IMR-90 (cell line): ENCODE results near the gene ARV1. TPM values are rescaled to one million over a fixed set of nuclear protein-coding genes. Genes with fewer than 3 reads are reported as not detected.
A peak's percentile ranks its signal among the peaks of the same experiment; 100 is the strongest.

Experiments used
- ATAC-seq: fragments of 200-7000 bp; cut with Tn5 transposase; 2 replicates; pipeline ENCODE4 v1.9.1; 2020; ENCODE audit warnings: low read depth, mild to moderate bottlenecking, moderate library complexity
- BruUV-seq: library from RNA; stranded (reverse); fragments of 400-500 nt; replicated peaks from 2 replicates; lab custom pipeline; 2021; lab: Mats Ljungman, UMichigan
- CTCF ChIA-PET: fragments of 300-600 bp; formaldehyde crosslinking; extraction: SDS; loops from one replicate; lab custom pipeline; 2021; ENCODE audit warnings: antibody characterized with exemption; lab: Yijun Ruan, JAX
- POLR2A ChIA-PET: fragments of 300-600 bp; sonication (Branson Sonifier 250); formaldehyde crosslinking; loops from one replicate; lab custom pipeline; 2022; ENCODE audit warnings: antibody characterized with exemption; ENCODE audit not compliant: unreplicated experiment; lab: Charles Lee
- DNase-seq: peaks from one replicate; pipeline ENCODE4 v3.0.0; 2013
- H2AFZ ChIP-seq: replicated peaks from 2 replicates; pipeline ENCODE3; 2013; ENCODE audit warnings: low read length, mild to moderate bottlenecking; ENCODE audit not compliant: poor library complexity
- H2AK5ac ChIP-seq: 2 replicates; pipeline ENCODE4 v1.6.1; 2013; ENCODE audit warnings: low read depth, low read length, inconsistent platforms
- H2AK9ac ChIP-seq: replicated peaks from 2 replicates; pipeline ENCODE3; 2013; ENCODE audit warnings: mild to moderate bottlenecking, low read depth, low read length, moderate library complexity; ENCODE audit not compliant: poor library complexity
- H2BK120ac ChIP-seq: 2 replicates; pipeline ENCODE4 v1.6.1; 2013; ENCODE audit warnings: low read depth, low read length, inconsistent platforms
- H2BK15ac ChIP-seq: 3 replicates; pipeline ENCODE4 v1.6.1; 2013; ENCODE audit warnings: low read depth, low read length, inconsistent platforms
- H2BK20ac ChIP-seq: 2 replicates; pipeline ENCODE4 v1.6.1; 2013; ENCODE audit warnings: low read depth, mild to moderate bottlenecking, inconsistent platforms, low read length, moderate library complexity
- H2BK5ac ChIP-seq: 2 replicates; pipeline ENCODE4 v1.6.1; 2013; ENCODE audit warnings: mild to moderate bottlenecking, low read depth, low read length, inconsistent platforms; ENCODE audit not compliant: poor library complexity, severe bottlenecking
- H3K14ac ChIP-seq: replicated peaks from 2 replicates; pipeline ENCODE4 v1.6.1; 2013; ENCODE audit warnings: low read depth, low read length, inconsistent platforms
- H3K18ac ChIP-seq: 2 replicates; pipeline ENCODE4 v1.6.1; 2013; ENCODE audit warnings: low read depth, low read length, control low read depth
- H3K23ac ChIP-seq: 2 replicates; pipeline ENCODE4 v1.6.1; 2013; ENCODE audit warnings: low read depth, low read length, inconsistent platforms
- H3K27ac ChIP-seq: 2 replicates; pipeline ENCODE4 v1.5.1; 2013; ENCODE audit warnings: mild to moderate bottlenecking, control low read depth, low read length; ENCODE audit not compliant: insufficient read depth
- H3K27me3 ChIP-seq: 2 replicates; pipeline ENCODE4 v1.6.1; 2013; ENCODE audit warnings: low read length; ENCODE audit not compliant: control insufficient read depth, insufficient read depth
- H3K36me3 ChIP-seq: 2 replicates; pipeline ENCODE4 v1.6.1; 2013; ENCODE audit warnings: low read length, mixed read lengths; ENCODE audit not compliant: control insufficient read depth, insufficient read depth
- H3K4ac ChIP-seq: 2 replicates; pipeline ENCODE4 v1.6.1; 2013; ENCODE audit warnings: low read depth, low read length, inconsistent platforms
- H3K4me1 ChIP-seq: 2 replicates; pipeline ENCODE4 v1.6.1; 2013; ENCODE audit warnings: low read length, mixed read lengths; ENCODE audit not compliant: control insufficient read depth, insufficient read depth
- H3K4me2 ChIP-seq: 2 replicates; pipeline ENCODE4 v1.6.1; 2013; ENCODE audit warnings: low read depth, mild to moderate bottlenecking, control low read depth, low read length, moderate library complexity
- H3K4me3 ChIP-seq: 2 replicates; pipeline ENCODE4 v1.5.1; 2013; ENCODE audit warnings: low read depth, mild to moderate bottlenecking, control low read depth, low read length, moderate library complexity; ENCODE audit not compliant: insufficient read depth
- H3K56ac ChIP-seq: 2 replicates; pipeline ENCODE4 v1.6.1; 2013; ENCODE audit warnings: low read length, inconsistent platforms; ENCODE audit not compliant: insufficient read depth; ENCODE audit errors: extremely low read depth
- H3K79me1 ChIP-seq, 2 experiments: 2 replicates each; pipeline ENCODE4 v1.6.1; 2013; ENCODE audit warnings: low read length in 2 of 2, inconsistent platforms in 1 of 2, low read depth in 1 of 2
- H3K9ac ChIP-seq: 2 replicates; pipeline ENCODE4 v1.6.1; 2013; ENCODE audit warnings: low read depth, low read length, control low read depth
- H3K9me1 ChIP-seq: 2 replicates; pipeline ENCODE4 v1.6.1; 2013; ENCODE audit warnings: low read length, inconsistent platforms; ENCODE audit not compliant: insufficient read depth
- H3K9me3 ChIP-seq: 2 replicates; pipeline ENCODE4 v1.6.1; 2013; ENCODE audit warnings: low read length; ENCODE audit not compliant: control insufficient read depth, insufficient read depth
- H4K20me1 ChIP-seq: 2 replicates; pipeline ENCODE4 v1.6.1; 2013; ENCODE audit warnings: low read length, inconsistent platforms; ENCODE audit not compliant: insufficient read depth
- H4K5ac ChIP-seq: 2 replicates; pipeline ENCODE4 v1.6.1; 2013; ENCODE audit warnings: mild to moderate bottlenecking, low read depth, low read length, control low read depth
- H4K8ac ChIP-seq, 2 experiments: 2 replicates each; pipeline ENCODE4 v1.6.1; 2013; ENCODE audit warnings: low read depth in 2 of 2, low read length in 2 of 2, control low read depth in 1 of 2, inconsistent platforms in 1 of 2
- H4K91ac ChIP-seq: 2 replicates; pipeline ENCODE4 v1.6.1; 2013; ENCODE audit warnings: low read depth, low read length, inconsistent platforms; ENCODE audit not compliant: insufficient read depth
- CEBPB ChIP-seq: IDR thresholded peaks from 2 replicates; pipeline ENCODE4 v1.6.1; 2012; ENCODE audit warnings: low read depth, low read length, improper control_type of control experiment
- ELK1 ChIP-seq: fragments of 150-350 bp; IDR thresholded peaks from 2 replicates; pipeline ENCODE4 v1.6.1; 2016; ENCODE audit warnings: low read depth, mild to moderate bottlenecking, low read length, moderate library complexity, borderline replicate concordance
- FOS ChIP-seq: fragments of 150-350 bp; IDR thresholded peaks from 2 replicates; pipeline ENCODE4 v1.6.1; 2016; ENCODE audit warnings: low read depth, low read length
- MAFK ChIP-seq: IDR thresholded peaks from 2 replicates; pipeline ENCODE4 v1.6.1; 2012; ENCODE audit warnings: low read depth, low read length, improper control_type of control experiment
- MAZ ChIP-seq: IDR thresholded peaks from 2 replicates; pipeline ENCODE4 v1.6.1; 2012; ENCODE audit warnings: low read depth, mild to moderate bottlenecking, low read length, improper control_type of control experiment, moderate library complexity, borderline replicate concordance
- MXI1 ChIP-seq: IDR thresholded peaks from 2 replicates; pipeline ENCODE4 v1.6.1; 2012; ENCODE audit warnings: low read depth, mild to moderate bottlenecking, low read length, moderate library complexity, borderline replicate concordance
- NFE2L2 ChIP-seq: fragments of 150-350 bp; IDR thresholded peaks from 2 replicates; pipeline ENCODE4 v1.6.1; 2016; ENCODE audit warnings: low read depth, mild to moderate bottlenecking, low read length
- POLR2A ChIP-seq: IDR thresholded peaks from 2 replicates; pipeline ENCODE4 v1.6.1; 2012; ENCODE audit warnings: mild to moderate bottlenecking, low read depth, low read length
- RCOR1 ChIP-seq: IDR thresholded peaks from 2 replicates; pipeline ENCODE4 v1.6.1; 2012; ENCODE audit warnings: mild to moderate bottlenecking, low read length, improper control_type of control experiment; ENCODE audit not compliant: insufficient replicate concordance
- RFX5 ChIP-seq: IDR thresholded peaks from 2 replicates; pipeline ENCODE4 v1.8.0; 2012; ENCODE audit warnings: low read depth, mild to moderate bottlenecking, low read length, moderate library complexity
- SMC3 ChIP-seq: fragments of 150-350 bp; IDR thresholded peaks from 2 replicates; pipeline ENCODE4 v1.6.1; 2016; ENCODE audit warnings: low read depth, mild to moderate bottlenecking, antibody characterized with exemption, low read length, moderate library complexity
- USF2 ChIP-seq: fragments of 150-350 bp; IDR thresholded peaks from 2 replicates; pipeline ENCODE4 v1.6.1; 2017; ENCODE audit warnings: mild to moderate bottlenecking, antibody characterized with exemption, low read length, low read depth
- WGBS, 2 experiments: methylation state at CpG; one replicate each; pipeline versions ENCODE4 v1.1.5 to v1.1.7; 2013; ENCODE audit warnings: missing lambda C conversion rate in 2 of 2; ENCODE audit not compliant: insufficient read length in 1 of 2; ENCODE audit errors: extremely low coverage in 2 of 2; 5-methylcytosine and 5-hydroxymethylcytosine counted together
- dilution Hi-C: fragments of 300-500 bp; cut with HindIII; formaldehyde crosslinking; loops from one replicate; pipeline ENCODE4 v1.14.3; 2018; ENCODE audit warnings: low sequenced_read_pairs; ENCODE audit not compliant: unreplicated experiment
- in situ Hi-C: fragments of 300-500 bp; cut with MboI; formaldehyde crosslinking; loops from 3 replicates; pipeline ENCODE4 v1.14.3; 2019; ENCODE audit warnings: low sequenced_read_pairs, inconsistent platforms, mixed read lengths
- intact Hi-C: fragments of 100-400 bp; cut with micrococcal nuclease; formaldehyde crosslinking; loops from 2 replicates; pipeline ENCODE4 v1.10.0; 2022
- polyA plus RNA-seq, 3 experiments: library from polyadenylated mRNA; depleted of rRNA; stranded (reverse); fragments of >200 nt; gene quantifications; 2 replicates each; pipeline ENCODE4 v1.2.3, GENCODE V29; 2012; ENCODE audit warnings: low replicate concordance in 1 of 3
- total RNA-seq: library from RNA; depleted of rRNA; stranded (reverse); fragments of >200 nt; gene quantifications from 2 replicates; pipeline ENCODE4 v1.2.3, GENCODE V29; 2012

Gene ARV1
- total and polyA plus RNA-seq, 2 of the 4 experiments (the other 2 are of a cell fraction) = 19.0 to 22.9 TPM

- H3K4me2 ChIP-seq = no peak overlapping the region
- no peak overlapping the region for H3K14ac ChIP-seq
- no peaks in the 10 kb centered on the region for H4K20me1 ChIP-seq
- no peaks in the 10 kb centered on the region for H3K79me1 ChIP-seq
- H3K27ac ChIP-seq = no peak overlapping the region
- H3K4me3 ChIP-seq = no peak overlapping the region
- peak; percentile 46 for ATAC-seq
- no peak overlapping the region for H2AFZ ChIP-seq
- no peak overlapping the region for H3K4ac ChIP-seq
- no peaks in the 10 kb centered on the region for H3K9me3 ChIP-seq
- no peak overlapping the region for H3K18ac ChIP-seq
- H2AK5ac ChIP-seq = no peak overlapping the region
- CTCF ChIA-PET = interaction anchor here (1.2 kb wide), 1 partner anchor 13 kb away, joined by 4 read pairs; no protein-coding TSS in a partner anchor
- H2BK20ac ChIP-seq = no peak overlapping the region
- H4K91ac ChIP-seq = no peak overlapping the region
- H3K9me1 ChIP-seq = no peaks in the 10 kb centered on the region
- H2BK120ac ChIP-seq = no peak overlapping the region
- no peak overlapping the region for H4K5ac ChIP-seq
- TF ChIP-seq RFX5 (no peak), NFE2L2 (no peak), CEBPB (no peak), POLR2A (no peak), MAZ (no peak), USF2 (no peak), ELK1 (no peak), MAFK (no peak), MXI1 (no peak), RCOR1 (no peak), SMC3 (no peak), FOS (no peak)
- intact Hi-C loops = no loop called here
- POLR2A ChIA-PET = interaction anchor here (0.6 kb wide), 1 partner anchor 12 kb away, joined by 3 read pairs; no protein-coding TSS in a partner anchor
- in situ Hi-C loops = no loop called here
- H3K23ac ChIP-seq = no peak overlapping the region
- H2AK9ac ChIP-seq = no peak overlapping the region
- H3K36me3 ChIP-seq = no peaks in the 10 kb centered on the region
- dilution Hi-C loops = no loop called here
- H4K8ac ChIP-seq = no peak overlapping the region
- DNase-seq = no peak
- WGBS, 2 experiments = no CpG with 5 or more reads among the region's 3 CpGs
- no peaks in the 10 kb centered on the region for H3K4me1 ChIP-seq
- H2BK15ac ChIP-seq = no peak overlapping the region
- no peak overlapping the region for H3K56ac ChIP-seq
- no TSS peak for BruUV-seq
- H3K9ac ChIP-seq = no peak overlapping the region
- H3K27me3 ChIP-seq = no peaks in the 10 kb centered on the region
- H2BK5ac ChIP-seq = no peak overlapping the region
Measured at GRCh38 chr1:230950404-230950803, 28.5 kb upstream of the ARV1 start.
